Uterus (tissue), 4 donors: Measurements from ENCODE around the gene ASCC1. TPM values are rescaled to one million over a fixed set of nuclear protein-coding genes. Genes with fewer than 3 reads are reported as not detected.

Experiments used
- DNase-seq, 2 donors: peaks; one replicate each; pipeline ENCODE4 v3.0.0-alpha.2; 2019 to 2020
- H3K27ac ChIP-seq, 2 donors: fragments of 200-600 bp; sonication (generic); 1 replicate in 1 of 2; 2 replicates in 1 of 2; pipeline ENCODE4 v1.5.1; 2016 to 2018
- H3K27me3 ChIP-seq, 2 donors: fragments of 200-600 bp; sonication (generic); one replicate each; pipeline ENCODE4 v1.5.1; 2018 to 2019; ENCODE audit warnings: control low read depth in 1 of 2
- H3K36me3 ChIP-seq, 2 donors: fragments of 200-600 bp; sonication (generic); one replicate each; pipeline ENCODE4 v1.5.1; 2019; ENCODE audit warnings: control low read depth in 1 of 2
- H3K4me1 ChIP-seq, 2 donors: fragments of 200-600 bp; sonication (generic); one replicate each; pipeline ENCODE4 v1.5.1; 2018 to 2019; ENCODE audit warnings: control low read depth in 1 of 2
- H3K4me3 ChIP-seq, 2 donors: fragments of 200-600 bp; sonication (generic); 1 replicate in 1 of 2; 2 replicates in 1 of 2; pipeline ENCODE4 v1.5.1; 2018 to 2019; ENCODE audit warnings: mild to moderate bottlenecking in 1 of 2
- H3K9me3 ChIP-seq, 2 donors: fragments of 200-600 bp; sonication (generic); one replicate each; pipeline ENCODE4 v1.5.1; 2019; ENCODE audit warnings: control low read depth in 1 of 2
- POLR2A ChIP-seq, 2 donors: fragments of 450-650 bp; IDR thresholded peaks; one replicate each; pipeline ENCODE4 v1.6.1; 2016; ENCODE audit warnings: antibody characterized with exemption in 2 of 2, mild to moderate bottlenecking in 1 of 2, moderate library complexity in 1 of 2
- intact Hi-C: fragments of 100-400 bp; cut with DNase I; formaldehyde crosslinking; loops from one replicate; pipeline ENCODE4 v1.15.1; 2023; ENCODE audit warnings: low total_unique reads
- total RNA-seq, 4 donors: library from RNA; depleted of rRNA in 3 of 4; stranded (reverse); fragments of >200 nt in 3 of 4; gene quantifications; one replicate each; pipeline versions ENCODE4 v1.1.0 to v1.2.4, GENCODE V29; 2014 to 2023
- TF ChIP-seq, protein P1 (sequence below), 4 experiments: fragments of 200-600 bp in 2 of 4; fragments of 450-650 bp in 2 of 4; sonication (generic) in 2 of 4; IDR thresholded peaks; one replicate each; pipeline ENCODE4 v1.5.1; 2016 to 2019; ENCODE audit warnings: antibody characterized with exemption in 4 of 4, mild to moderate bottlenecking in 2 of 4, moderate library complexity in 1 of 4
- donor health status: DM: yes; HTN: yes; CAD: no.

ASCC1 gene
- total RNA-seq, 4 donors from 2014 or later: 17.9 to 156 (median 38.4) TPM

DNA sequence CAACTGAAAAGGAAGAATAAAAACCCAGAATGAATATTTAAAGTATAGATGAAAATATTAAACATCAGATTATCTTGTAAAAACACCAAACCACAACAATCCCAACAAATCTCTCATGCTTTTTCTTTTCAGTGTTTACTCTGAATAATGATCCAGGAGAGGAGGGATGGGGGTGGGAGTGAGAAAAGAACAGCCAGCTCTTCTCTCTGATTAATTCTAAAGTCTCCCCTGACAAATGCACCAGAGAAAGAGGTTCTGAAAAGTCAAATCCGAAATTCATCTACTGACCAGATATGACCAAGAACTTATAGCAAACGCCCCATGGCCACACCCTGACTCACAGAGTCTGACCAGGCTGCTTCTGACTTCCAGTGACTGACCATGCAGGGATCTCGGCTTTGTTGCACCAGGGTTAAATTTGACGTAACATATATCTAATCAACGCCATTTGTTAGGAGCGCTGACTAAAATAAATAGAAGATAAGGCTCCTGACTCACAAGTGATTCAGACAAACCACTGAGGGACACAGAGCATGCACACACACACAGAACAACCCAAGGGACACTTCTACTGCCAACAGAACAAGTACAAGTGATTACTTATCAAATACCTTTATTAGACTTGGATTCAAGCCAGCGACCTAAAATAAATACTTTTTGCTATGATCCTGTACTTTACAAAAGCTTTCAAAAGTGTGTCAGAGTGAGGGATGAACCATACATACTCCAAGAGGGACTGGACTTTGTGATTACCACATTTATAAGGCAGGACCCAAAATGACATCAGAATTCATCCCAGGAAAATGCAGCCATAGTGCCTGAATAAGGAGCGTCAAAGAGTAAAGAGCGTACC is 118.4 kb downstream of the ASCC1 start:
- Histone ChIP-seq H3K36me3 (no peaks in the 10 kb centered on the region), H3K27ac (no peak overlapping the region), H3K27me3 (no peaks in the 10 kb centered on the region), H3K4me3 (no peak overlapping the region), H3K4me1 (no peaks in the 10 kb centered on the region), H3K9me3 (no peaks in the 10 kb centered on the region)
- intact Hi-C loops: no loop called here
- no peak for DNase-seq
- TF ChIP-seq POLR2A (IDR thresholded peaks at IDR 0.05): no peak
- TF ChIP-seq, protein P1, sequence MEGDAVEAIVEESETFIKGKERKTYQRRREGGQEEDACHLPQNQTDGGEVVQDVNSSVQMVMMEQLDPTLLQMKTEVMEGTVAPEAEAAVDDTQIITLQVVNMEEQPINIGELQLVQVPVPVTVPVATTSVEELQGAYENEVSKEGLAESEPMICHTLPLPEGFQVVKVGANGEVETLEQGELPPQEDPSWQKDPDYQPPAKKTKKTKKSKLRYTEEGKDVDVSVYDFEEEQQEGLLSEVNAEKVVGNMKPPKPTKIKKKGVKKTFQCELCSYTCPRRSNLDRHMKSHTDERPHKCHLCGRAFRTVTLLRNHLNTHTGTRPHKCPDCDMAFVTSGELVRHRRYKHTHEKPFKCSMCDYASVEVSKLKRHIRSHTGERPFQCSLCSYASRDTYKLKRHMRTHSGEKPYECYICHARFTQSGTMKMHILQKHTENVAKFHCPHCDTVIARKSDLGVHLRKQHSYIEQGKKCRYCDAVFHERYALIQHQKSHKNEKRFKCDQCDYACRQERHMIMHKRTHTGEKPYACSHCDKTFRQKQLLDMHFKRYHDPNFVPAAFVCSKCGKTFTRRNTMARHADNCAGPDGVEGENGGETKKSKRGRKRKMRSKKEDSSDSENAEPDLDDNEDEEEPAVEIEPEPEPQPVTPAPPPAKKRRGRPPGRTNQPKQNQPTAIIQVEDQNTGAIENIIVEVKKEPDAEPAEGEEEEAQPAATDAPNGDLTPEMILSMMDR (IDR thresholded peaks at IDR 0.05): no peak

GRCh38 chr10:72096115-72097000 is 119.7 kb downstream of the ASCC1 start:
- H3K27me3 ChIP-seq: no peaks in the 10 kb centered on the region
- DNase-seq: no peak
- no peaks in the 10 kb centered on the region for H3K36me3 ChIP-seq
- intact Hi-C loops: no loop called here
- H3K4me3 ChIP-seq: no peak overlapping the region
- H3K9me3 ChIP-seq: no peaks in the 10 kb centered on the region
- H3K4me1 ChIP-seq: no peaks in the 10 kb centered on the region
- H3K27ac ChIP-seq: no peak overlapping the region
- TF ChIP-seq POLR2A (IDR thresholded peaks at IDR 0.05): no peak
- TF ChIP-seq, protein P1 (IDR thresholded peaks at IDR 0.05): no peak

- intact Hi-C loops: no loop called here
- no peak overlapping the region for H3K27ac ChIP-seq
- DNase-seq: no peak
- H3K9me3 ChIP-seq: no peaks in the 10 kb centered on the region
- no peak overlapping the region for H3K4me3 ChIP-seq
- no peaks in the 10 kb centered on the region for H3K4me1 ChIP-seq
- TF ChIP-seq, protein P1 (IDR thresholded peaks at IDR 0.05): no peak
- no peak for TF ChIP-seq POLR2A (IDR thresholded peaks at IDR 0.05)
- no peaks in the 10 kb centered on the region for H3K27me3 ChIP-seq
- H3K36me3 ChIP-seq: no peaks in the 10 kb centered on the region
Observed at GRCh38 chr10:72095195-72095594, 120.9 kb downstream of the ASCC1 start.

- TF ChIP-seq, protein P1 (IDR thresholded peaks at IDR 0.05): no peak
- no peak for TF ChIP-seq POLR2A (IDR thresholded peaks at IDR 0.05)
- Histone ChIP-seq H3K27ac (no peak overlapping the region), H3K4me1 (no peaks in the 10 kb centered on the region), H3K36me3 (no peaks in the 10 kb centered on the region), H3K9me3 (no peaks in the 10 kb centered on the region), H3K4me3 (no peak overlapping the region), H3K27me3 (no peaks in the 10 kb centered on the region)
- no peak for DNase-seq
- intact Hi-C loops: no loop called here
Observed at GRCh38 chr10:72094574-72094973, 121.5 kb downstream of the ASCC1 start.

- Histone ChIP-seq H3K9me3 (no peaks in the 10 kb centered on the region), H3K36me3 (no peaks in the 10 kb centered on the region)
Observed at GRCh38 chr10:72093450-72093849, 122.6 kb downstream of the ASCC1 start.

More at GRCh38 chr10:72093450-72093849, 122.6 kb downstream of the ASCC1 start:
- no peak for DNase-seq
- Histone ChIP-seq H3K27ac (no peak overlapping the region), H3K4me1 (peaks cover 0 to under 1% of the 10 kb centered on the region in 2 donors), H3K27me3 (peaks cover 0 to 8% of the 10 kb centered on the region in 2 donors), H3K4me3 (no peak overlapping the region)
- intact Hi-C loops: no loop called here
- TF ChIP-seq, protein P1 (IDR thresholded peaks at IDR 0.05): no peak
- TF ChIP-seq POLR2A (IDR thresholded peaks at IDR 0.05): no peak
